Measurements from ENCODE around the gene ARMC2.

ARMC2 gene

GRCh38 chr6:109002051-109002697, 154.0 kb downstream of the ARMC2 start:
- H3K4me1 ChIP-seq (ENCODE audit: insufficient read depth, low read length, poor library complexity, severe bottlenecking) = peaks cover 38% of the 10 kb centered on the region
- no peak overlapping the region for H2AFZ ChIP-seq (ENCODE audit: low read length)
- H3K27me3 ChIP-seq (ENCODE audit: insufficient read depth, low read length, poor library complexity, severe bottlenecking) = no peaks in the 10 kb centered on the region
- H3K4me2 ChIP-seq (ENCODE audit: low read depth, low read length, poor library complexity, severe bottlenecking) = peak overlapping the region; percentile 31
- H4K20me1 ChIP-seq (ENCODE audit: insufficient read depth, low read length, poor library complexity, severe bottlenecking) = no peaks in the 10 kb centered on the region
- H3K9me2 ChIP-seq (replicated peaks; ENCODE audit: low read depth, low read length) = no peaks in the 10 kb centered on the region
- H3K79me2 ChIP-seq (ENCODE audit: insufficient read depth, low read length) = peaks cover 35% of the 10 kb centered on the region
- H3K4me3 ChIP-seq (ENCODE audit: low read length, poor library complexity, severe bottlenecking) = no peak overlapping the region
- H3K9ac ChIP-seq (ENCODE audit: low read depth, low read length, poor library complexity, severe bottlenecking) = no peak overlapping the region
- no peak for TF ChIP-seq CTCF (conservative IDR thresholded peaks at IDR 0.05; ENCODE audit: low read length)
- no peak for TF ChIP-seq EZH2phosphoT487 (IDR thresholded peaks at IDR 0.05; ENCODE audit: borderline replicate concordance)
- H3K9me3 ChIP-seq (ENCODE audit: insufficient read depth, low read depth, low read length) = no peaks in the 10 kb centered on the region
- no peaks in the 10 kb centered on the region for H3F3A ChIP-seq (ENCODE audit: low read depth)
- peaks cover 35% of the 10 kb centered on the region; the same call in 1 of the 2 replicates for H3K36me3 ChIP-seq (ENCODE audit: insufficient read depth, low read length)

GRCh38 chr6:109002882-109003281, 154.7 kb downstream of the ARMC2 start:
- Histone ChIP-seq H3K9ac (ENCODE audit: low read depth, low read length, poor library complexity, severe bottlenecking) (no peak overlapping the region), H3K27me3 (ENCODE audit: insufficient read depth, low read length, poor library complexity, severe bottlenecking) (no peaks in the 10 kb centered on the region), H3K9me3 (ENCODE audit: insufficient read depth, low read depth, low read length) (no peaks in the 10 kb centered on the region), H3K36me3 (ENCODE audit: insufficient read depth, low read length) (peaks cover 29% of the 10 kb centered on the region; the same call in 1 of the 2 replicates), H3K4me2 (ENCODE audit: low read depth, low read length, poor library complexity, severe bottlenecking) (peak overlapping the region; percentile 31), H3K79me2 (ENCODE audit: insufficient read depth, low read length) (peaks cover 42% of the 10 kb centered on the region), H3K9me2 (replicated peaks; ENCODE audit: low read depth, low read length) (no peaks in the 10 kb centered on the region), H4K20me1 (ENCODE audit: insufficient read depth, low read length, poor library complexity, severe bottlenecking) (no peaks in the 10 kb centered on the region), H3K4me1 (ENCODE audit: insufficient read depth, low read length, poor library complexity, severe bottlenecking) (peaks cover 45% of the 10 kb centered on the region), H3K4me3 (ENCODE audit: low read length, poor library complexity, severe bottlenecking) (no peak overlapping the region), H2AFZ (ENCODE audit: low read length) (no peak overlapping the region), H3F3A (ENCODE audit: low read depth) (no peaks in the 10 kb centered on the region)
- no peak for TF ChIP-seq CTCF (conservative IDR thresholded peaks at IDR 0.05; ENCODE audit: low read length)
- no peak for TF ChIP-seq EZH2phosphoT487 (IDR thresholded peaks at IDR 0.05; ENCODE audit: borderline replicate concordance)

- H3K27me3 ChIP-seq (ENCODE audit: insufficient read depth, low read length, poor library complexity, severe bottlenecking) = peaks cover 3% of the 10 kb centered on the region
- no peaks in the 10 kb centered on the region for H3F3A ChIP-seq (ENCODE audit: low read depth)
- no peaks in the 10 kb centered on the region for H3K9me2 ChIP-seq (replicated peaks; ENCODE audit: low read depth, low read length)
- H3K36me3 ChIP-seq (ENCODE audit: insufficient read depth, low read length) = no peaks in the 10 kb centered on the region
- peak overlapping the region; percentile 97 for H3K4me3 ChIP-seq (ENCODE audit: low read length, poor library complexity, severe bottlenecking)
- no peaks in the 10 kb centered on the region for H4K20me1 ChIP-seq (ENCODE audit: insufficient read depth, low read length, poor library complexity, severe bottlenecking)
- TF ChIP-seq EZH2phosphoT487 (IDR thresholded peaks at IDR 0.05; ENCODE audit: borderline replicate concordance) (no peak), CTCF (conservative IDR thresholded peaks at IDR 0.05; ENCODE audit: low read length) (no peak)
- H3K79me2 ChIP-seq (ENCODE audit: insufficient read depth, low read length) = peaks cover 61% of the 10 kb centered on the region
- H3K4me1 ChIP-seq (ENCODE audit: insufficient read depth, low read length, poor library complexity, severe bottlenecking) = peaks cover 60% of the 10 kb centered on the region
- no peak overlapping the region for H2AFZ ChIP-seq (ENCODE audit: low read length)
- H3K9me3 ChIP-seq (ENCODE audit: insufficient read depth, low read depth, low read length) = no peaks in the 10 kb centered on the region
- peak overlapping the region; percentile 99 for H3K9ac ChIP-seq (ENCODE audit: low read depth, low read length, poor library complexity, severe bottlenecking)
- H3K4me2 ChIP-seq (ENCODE audit: low read depth, low read length, poor library complexity, severe bottlenecking) = peak overlapping the region; percentile 88
Observed at GRCh38 chr6:109006818-109007217, 158.6 kb downstream of the ARMC2 start.
